ENCODE measurements around the gene PARP12. TPM values are rescaled to one million over a fixed set of nuclear protein-coding genes. Genes with fewer than 3 reads are reported as not detected.

Gene PARP12
- total and polyA plus RNA-seq, 10 of the 15 experiments (the other 5 are each of a cell fraction or from before 2014, with no cell fraction given) = 0.98 to 51.8 (median 18.0) TPM

DNA sequence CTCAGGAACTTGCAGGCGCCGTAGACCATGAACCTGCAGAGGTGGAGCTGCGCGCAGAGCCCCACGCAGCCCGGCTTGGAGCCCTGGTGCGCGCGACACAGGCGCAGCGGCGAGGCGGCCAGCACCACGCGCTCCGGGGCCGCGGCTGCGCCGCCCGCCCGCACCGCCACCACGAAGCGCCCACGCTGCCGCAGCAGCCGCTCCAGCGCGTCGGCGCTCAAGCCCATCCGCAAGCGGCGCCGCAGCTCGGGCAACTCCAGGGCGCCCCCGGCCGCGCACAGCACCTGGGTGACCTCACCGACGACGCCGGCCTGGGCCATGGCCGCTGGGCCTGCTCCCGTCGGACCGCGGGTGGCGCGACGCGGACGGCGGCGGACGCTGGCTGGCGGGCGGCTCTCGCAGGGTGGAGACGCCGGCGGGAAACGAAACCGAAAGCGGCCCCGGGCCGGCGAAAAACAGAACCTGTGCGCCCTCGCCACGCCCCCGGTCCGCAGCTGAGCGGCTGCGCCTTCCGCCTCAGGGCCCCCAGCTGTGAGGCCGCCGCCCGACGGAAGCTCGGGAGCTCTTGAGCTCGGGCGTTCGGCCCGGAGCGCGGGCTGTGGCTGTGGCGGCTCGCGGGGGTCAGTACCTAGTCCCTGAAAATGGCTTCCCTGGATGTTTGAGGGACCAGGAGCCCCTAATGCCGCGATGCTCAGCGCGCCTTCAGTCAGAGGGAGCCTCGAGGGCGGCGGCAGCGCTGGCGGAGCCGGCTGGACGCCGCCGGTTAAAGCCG, at the start of gene PARP12 (continued):
- peak in 1 of 2 experiments; percentile 25; a peak in 1 of 4 replicates for TF ChIP-seq ETV6 (conservative IDR thresholded peaks at IDR 0.05 in 1 of 2, IDR thresholded peaks at IDR 0.05 in 1 of 2; ENCODE audit: borderline replicate concordance in 1 of 2, low read depth in 1 of 2)
- TF ChIP-seq ZBTB40 (IDR thresholded peaks at IDR 0.05; ENCODE audit: borderline replicate concordance) = no peak
- peak; percentile 12; the same call in 1 of the 2 replicates for TF ChIP-seq PAX5 (IDR thresholded peaks at IDR 0.05; ENCODE audit: borderline replicate concordance, low read depth, low read length)
- TF ChIP-seq RB1 (IDR thresholded peaks at IDR 0.05; ENCODE audit: borderline replicate concordance) = peak; percentile 12; the same call in 1 of the 2 replicates
- no peak for TF ChIP-seq NBN (IDR thresholded peaks at IDR 0.05)
- TF ChIP-seq BCLAF1 (IDR thresholded peaks at IDR 0.05) = 0 out of 2 replicates have a peak, but pooled peaks have one; percentile 24
- TF ChIP-seq LARP7 (IDR thresholded peaks at IDR 0.05) = peak; percentile 95
- TF ChIP-seq CTCF (IDR thresholded peaks at IDR 0.05 in 2 of 3, conservative IDR thresholded peaks at IDR 0.05 in 1 of 3; ENCODE audit: control insufficient read depth in 2 of 3, extremely low read depth in 1 of 3, insufficient read depth in 1 of 3, low read depth in 3 of 3, low read length in 3 of 3) = peak in 1 of 3 experiments; percentile 9; a peak in 1 of 6 replicates
- peak; percentile 77; the same call in 1 of the 2 replicates for TF ChIP-seq SIN3A (IDR thresholded peaks at IDR 0.05; ENCODE audit: low read depth, low read length)
- peak; percentile 81 for TF ChIP-seq POLR2A (IDR thresholded peaks at IDR 0.05; ENCODE audit: low read depth, low read length)
- no peak for TF ChIP-seq MYC (IDR thresholded peaks at IDR 0.05; ENCODE audit: insufficient read depth, insufficient read length, insufficient replicate concordance, low read length, severe bottlenecking)
- TF ChIP-seq DPF2 (IDR thresholded peaks at IDR 0.05) = peak; percentile 95
- peak; percentile 42; the same call in 1 of the 2 replicates for TF ChIP-seq NR2C1 (IDR thresholded peaks at IDR 0.05)
- TF ChIP-seq TCF12 (IDR thresholded peaks at IDR 0.05; ENCODE audit: low read depth, low read length) = peak; percentile 75; the same call in 1 of the 2 replicates
- TF ChIP-seq NKRF (conservative IDR thresholded peaks at IDR 0.05) = peak; percentile 85
